ENCODE results near the gene RAP1GAP.

- TF ChIP-seq CTCF (IDR thresholded peaks at IDR 0.05): no peak
- TF ChIP-seq EZH2 (IDR thresholded peaks at IDR 0.05): no peak
- no peak for TF ChIP-seq EZH2phosphoT487 (IDR thresholded peaks at IDR 0.05)
Measured at GRCh38 chr1:21651214-21652042, 17.7 kb downstream of the RAP1GAP start.
